CD4-positive, alpha-beta T cell treated with Interleukin-15 for 4 hours (primary cell): ENCODE results near the gene IL15RA.
"Not testable (repeated sequence)": the region's sequence is repeated elsewhere in the genome, so short reads cannot be mapped to it uniquely, and the experiment has no call there.

Source experiments
- DNase-seq: peaks from one replicate; pipeline ENCODE4 v3.0.0-alpha.2; 2020; ENCODE audit warnings: low spot score

IL15RA gene

DNA sequence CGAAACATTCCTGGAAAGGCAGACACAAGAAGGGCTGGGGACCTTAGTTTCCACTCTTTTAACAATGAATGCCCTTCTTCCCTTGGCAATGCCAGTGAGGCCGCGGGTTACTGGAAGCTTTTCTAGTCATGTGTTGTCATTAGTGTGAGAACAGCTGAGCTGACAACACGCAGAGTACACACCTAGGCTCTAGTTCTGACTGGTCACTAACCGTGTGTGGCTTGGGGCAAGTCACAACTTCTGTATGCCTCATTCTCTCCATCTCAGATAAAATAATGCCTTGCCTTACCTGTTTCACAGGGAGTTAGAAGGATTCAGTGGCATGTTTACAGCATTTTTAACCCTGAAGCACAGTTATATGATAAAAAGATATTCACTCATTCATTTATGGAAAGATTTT lies 55.6 kb downstream of the IL15RA start:
- no peak for DNase-seq

DNA sequence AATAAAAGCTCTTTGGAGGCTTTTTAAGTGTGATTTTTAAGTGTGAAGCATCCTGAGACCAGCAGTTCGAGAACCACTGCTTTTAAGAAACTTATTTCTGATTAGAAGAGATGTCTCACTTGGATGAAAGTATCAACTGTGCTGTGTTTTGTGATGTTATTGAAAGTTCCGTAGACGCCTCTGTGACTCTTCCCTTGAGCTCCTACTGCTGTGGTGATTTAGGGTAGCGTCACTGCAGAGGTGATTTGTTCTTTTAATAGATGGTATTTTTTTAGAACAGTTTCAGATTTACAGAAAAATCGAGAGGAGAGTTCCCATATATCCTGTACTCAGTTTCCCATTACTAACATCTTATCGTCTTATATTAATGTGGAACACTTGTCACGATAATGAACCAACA lies 57.8 kb downstream of the IL15RA start:
- DNase-seq = no peak

GRCh38 chr10:5918763-5919162 lies 58.6 kb downstream of the IL15RA start:
- DNase-seq = no peak

DNA sequence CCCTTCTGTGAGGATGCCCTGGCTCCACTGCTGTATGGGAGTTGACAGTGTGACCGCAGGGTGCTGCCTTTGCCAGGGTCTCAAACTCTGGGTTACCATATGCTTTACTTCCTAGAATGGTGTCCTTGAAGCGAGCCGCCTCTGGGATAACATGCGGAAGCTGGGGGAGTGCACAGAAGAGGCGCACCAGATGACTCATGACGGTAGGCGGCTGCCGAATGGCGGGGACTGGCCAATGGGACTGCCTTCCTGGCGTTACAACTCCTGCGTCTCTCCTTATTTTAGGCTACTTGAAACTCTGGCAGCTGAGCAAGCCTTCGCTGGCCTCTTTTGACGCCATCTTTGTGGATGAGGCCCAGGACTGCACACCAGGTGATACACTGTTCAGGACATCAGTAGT lies 60.0 kb downstream of the IL15RA start:
- DNase-seq = no peak

DNA sequence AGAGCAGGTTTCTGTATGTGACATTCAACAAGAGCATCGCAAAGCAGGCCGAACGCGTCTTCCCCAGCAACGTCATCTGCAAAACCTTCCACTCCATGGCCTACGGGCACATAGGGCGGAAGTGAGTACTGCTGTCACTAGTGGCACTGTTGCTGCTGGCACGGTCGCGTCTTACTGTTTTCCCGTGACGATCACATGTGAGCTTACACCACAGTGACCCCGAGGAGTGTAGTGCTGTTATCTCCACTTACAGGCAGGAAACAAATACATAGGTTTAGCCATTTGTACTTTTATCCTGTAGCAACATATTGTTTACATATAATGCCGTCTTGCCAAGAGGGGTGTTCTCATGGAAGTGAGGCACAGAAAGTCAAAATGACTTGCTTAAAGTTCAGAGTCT lies 61.9 kb downstream of the IL15RA start:
- DNase-seq = no peak

- no peak for DNase-seq
Observed at GRCh38 chr10:5913736-5914135, 63.6 kb downstream of the IL15RA start.

DNA sequence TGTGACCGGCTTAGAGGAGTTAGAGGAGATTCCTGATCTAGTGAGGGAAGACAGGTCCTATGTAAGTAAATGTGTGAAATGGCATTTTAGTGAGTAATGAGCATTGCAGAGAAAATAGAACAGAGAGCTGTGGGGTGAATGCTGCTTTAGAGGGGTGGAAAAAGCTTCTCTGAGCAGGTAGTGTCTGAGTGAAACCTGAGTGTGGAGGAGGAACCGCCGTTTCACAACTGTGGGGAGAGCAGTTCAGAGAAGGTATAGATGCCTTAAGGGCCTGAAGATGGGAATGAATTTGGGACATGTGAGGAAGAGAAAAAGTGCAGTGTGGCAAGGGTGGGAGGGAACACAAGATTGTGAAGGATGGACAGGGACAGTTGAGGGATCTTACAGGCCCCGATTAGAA lies 65.7 kb downstream of the IL15RA start:
- DNase-seq = no peak

- no peak for DNase-seq
Observed at GRCh38 chr10:5910323-5911100, 66.8 kb downstream of the IL15RA start.

DNA sequence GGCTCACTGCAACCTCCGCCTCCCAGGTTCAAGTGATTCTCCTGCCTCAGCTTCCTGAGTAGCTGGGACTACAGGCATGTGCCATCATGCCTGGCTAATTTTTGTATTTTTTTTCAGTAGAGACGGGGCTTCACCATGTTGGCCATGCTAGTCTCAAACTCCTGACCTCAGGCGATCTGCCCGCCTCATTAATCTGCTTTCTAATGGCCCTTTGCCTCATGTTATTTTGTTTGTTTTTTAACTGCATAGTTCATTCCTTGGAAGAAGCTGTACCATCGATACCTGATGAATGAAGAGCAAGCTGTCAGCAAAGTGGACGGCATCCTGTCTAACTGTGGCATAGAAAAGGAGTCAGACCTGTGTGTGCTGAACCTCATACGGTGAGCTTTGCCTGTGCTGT lies 68.7 kb downstream of the IL15RA start:
- DNase-seq = not testable (repeated sequence)

- no peak for DNase-seq
Observed at GRCh38 chr10:5906651-5907050, 70.7 kb downstream of the IL15RA start.

GRCh38 chr10:5905854-5906507 lies 71.4 kb downstream of the IL15RA start:
- DNase-seq = no peak

GRCh38 chr10:5904227-5904626 lies 73.1 kb downstream of the IL15RA start:
- DNase-seq = no peak

DNA sequence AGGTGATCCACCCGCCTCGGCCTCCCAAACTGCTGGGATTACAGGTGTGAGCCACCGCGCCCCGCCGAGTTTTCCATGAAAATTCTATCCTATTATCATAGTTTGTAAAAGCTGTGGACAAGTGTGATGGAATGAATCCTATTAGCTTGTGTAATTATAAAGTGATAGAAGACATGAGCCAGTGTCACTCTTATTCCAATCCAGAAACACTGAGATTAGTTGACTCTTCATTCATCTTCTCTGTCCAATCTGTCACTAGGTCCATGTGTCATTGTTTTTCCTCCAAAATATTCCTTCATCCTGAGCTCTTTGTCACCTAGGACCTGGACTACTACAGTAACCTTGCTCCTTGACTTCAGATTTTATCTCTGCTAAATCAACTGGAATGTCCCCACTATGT lies 73.8 kb downstream of the IL15RA start:
- DNase-seq = no peak

DNA sequence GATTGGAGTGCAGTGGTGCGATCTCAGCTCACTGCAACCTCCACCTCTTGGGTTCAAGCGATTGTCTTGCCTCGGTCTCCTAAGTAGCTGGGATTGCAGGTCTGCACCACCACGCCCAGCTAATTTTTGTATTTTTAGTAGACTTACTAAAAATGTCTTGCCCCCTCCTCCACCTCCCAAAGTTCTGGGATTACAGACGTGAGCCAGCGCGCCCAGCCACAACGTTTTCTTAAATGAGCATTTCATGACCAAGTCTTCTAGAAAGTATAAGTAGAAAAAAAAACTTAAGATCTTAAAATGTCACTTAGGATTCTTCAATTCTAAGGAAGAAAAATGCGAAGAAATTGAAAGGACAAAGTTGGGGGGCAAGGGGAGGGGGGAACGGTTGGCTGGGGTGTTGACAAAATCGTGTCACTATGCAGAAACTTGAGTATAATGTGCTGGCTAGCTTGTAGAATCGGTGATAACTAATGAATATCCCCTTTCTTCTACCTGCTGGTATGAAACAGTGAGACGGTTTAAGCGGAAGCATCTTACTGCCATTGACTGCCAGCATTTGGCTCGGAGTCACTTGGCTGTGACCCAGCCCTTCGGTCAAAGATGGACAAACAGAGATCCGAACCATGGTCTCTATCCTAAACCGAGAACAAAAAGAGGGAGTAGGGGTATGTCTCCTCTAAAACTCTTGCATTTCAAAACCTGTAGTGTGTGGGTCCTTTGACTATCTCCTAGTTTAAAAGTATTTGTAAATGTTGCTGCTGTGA lies 74.7 kb downstream of the IL15RA start:
- no peak for DNase-seq
